Right atrium auricular region (tissue), 2 donors: ENCODE results near the gene FRRS1L. TPM values are rescaled to one million over a fixed set of nuclear protein-coding genes. Genes with fewer than 3 reads are reported as not detected.

Source experiments
- DNase-seq: peaks from one replicate; pipeline ENCODE4 v3.0.0-alpha.2; 2019; ENCODE audit warnings: low spot score
- H3K27ac ChIP-seq, 2 donors: fragments of 200-600 bp; sonication (generic); 1 replicate in 1 of 2; 2 replicates in 1 of 2; pipeline ENCODE4 v1.5.1; 2016 to 2019
- H3K27me3 ChIP-seq, 2 donors: fragments of 200-600 bp; sonication (generic); one replicate each; pipeline versions ENCODE4 v1.5.1 to v1.6.0; 2017 to 2019
- H3K36me3 ChIP-seq: fragments of 200-600 bp; sonication (generic); one replicate; pipeline ENCODE4 v1.5.1; 2016
- H3K4me1 ChIP-seq, 2 donors: fragments of 200-600 bp; sonication (generic); one replicate each; pipeline versions ENCODE4 v1.5.1 to v1.6.0; 2017 to 2019
- H3K4me3 ChIP-seq, 2 donors: fragments of 200-600 bp; sonication (generic); 1 replicate in 1 of 2; 2 replicates in 1 of 2; pipeline ENCODE4 v1.5.1; 2017 to 2019; ENCODE audit warnings: mild to moderate bottlenecking in 1 of 2, moderate library complexity in 1 of 2
- H3K9me3 ChIP-seq, 2 donors: fragments of 200-600 bp; sonication (generic); one replicate each; pipeline ENCODE4 v1.5.1; 2019
- CTCF ChIP-seq, 2 donors: fragments of 200-600 bp; sonication (generic); IDR thresholded peaks; one replicate each; pipeline ENCODE4 v1.5.1; 2019; ENCODE audit warnings: antibody characterized with exemption in 2 of 2
- total RNA-seq, 2 donors: library from RNA; depleted of rRNA; stranded (reverse); fragments of >200 nt; gene quantifications; one replicate each; pipeline ENCODE4 v1.1.0, GENCODE V29; 2016

FRRS1L gene
- total RNA-seq, 2 donors from 2014 or later: 4.3 to 7.5 TPM

GRCh38 chr9:109118808-109119438, 48.1 kb downstream of the FRRS1L start:
- Histone ChIP-seq H3K27ac (peak overlapping the region; percentile 79 to 89), H3K4me1 (peaks cover 0 to 56% of the 10 kb centered on the region in 2 donors), H3K27me3 (no peaks in the 10 kb centered on the region), H3K36me3 (no peaks in the 10 kb centered on the region), H3K4me3 (peak overlapping the region; percentile 71 to 83), H3K9me3 (no peaks in the 10 kb centered on the region)
- DNase-seq: no peak
- no peak for TF ChIP-seq CTCF (IDR thresholded peaks at IDR 0.05)

- DNase-seq: peak; percentile 79
These were observed 48.9 kb downstream of the FRRS1L start for GRCh38 chr9:109117856-109118807.

GRCh38 chr9:109115931-109116526, 51.0 kb downstream of the FRRS1L start:
- no peak for TF ChIP-seq CTCF (IDR thresholded peaks at IDR 0.05)
- Histone ChIP-seq H3K27me3 (no peaks in the 10 kb centered on the region), H3K4me3 (no peak overlapping the region), H3K27ac (peak overlapping the region; percentile 70 to 89), H3K9me3 (no peaks in the 10 kb centered on the region), H3K4me1 (peaks cover 0 to 84% of the 10 kb centered on the region in 2 donors), H3K36me3 (no peaks in the 10 kb centered on the region)
- no peak for DNase-seq

More at GRCh38 chr9:109117856-109118807, 48.9 kb downstream of the FRRS1L start:
- peak overlapping the region; percentile 71 to 83 for H3K4me3 ChIP-seq
- H3K36me3 ChIP-seq: no peaks in the 10 kb centered on the region
- H3K27me3 ChIP-seq: no peaks in the 10 kb centered on the region
- no peaks in the 10 kb centered on the region for H3K9me3 ChIP-seq
- no peak for TF ChIP-seq CTCF (IDR thresholded peaks at IDR 0.05)
- peaks cover 0 to 64% of the 10 kb centered on the region in 2 donors for H3K4me1 ChIP-seq
- H3K27ac ChIP-seq: peak overlapping the region; percentile 79 to 89

- no peak overlapping the region for H3K4me3 ChIP-seq
These were observed 52.4 kb downstream of the FRRS1L start for GRCh38 chr9:109114670-109115069.

More at GRCh38 chr9:109114670-109115069, 52.4 kb downstream of the FRRS1L start:
- peaks cover 0 to 93% of the 10 kb centered on the region in 2 donors for H3K4me1 ChIP-seq
- H3K9me3 ChIP-seq: no peaks in the 10 kb centered on the region
- DNase-seq: no peak
- no peaks in the 10 kb centered on the region for H3K27me3 ChIP-seq
- peak overlapping the region; percentile 70 to 87 for H3K27ac ChIP-seq
- no peaks in the 10 kb centered on the region for H3K36me3 ChIP-seq
- TF ChIP-seq CTCF (IDR thresholded peaks at IDR 0.05): no peak
